ENCODE data around the gene GALNT1. TPM values are rescaled to one million over a fixed set of nuclear protein-coding genes. Genes with fewer than 3 reads are reported as not detected.

Gene GALNT1
- total and polyA plus RNA-seq, 9 of the 15 experiments (the other 6 are each of a cell fraction or from before 2014, with no cell fraction given) = 14.4 to 54.1 (median 36.6) TPM

GRCh38 chr18:35618289-35618688 lies 36.7 kb downstream of the GALNT1 start:
- Histone ChIP-seq H3K4me3 (no peak overlapping the region), H3K9me3 (replicated peaks; ENCODE audit: control insufficient read depth, insufficient read depth, low read depth, low read length) (no peaks in the 10 kb centered on the region), H4K20me1 (replicated peaks; ENCODE audit: control insufficient read depth, insufficient read depth, low read length) (no peaks in the 10 kb centered on the region), H2AFZ (ENCODE audit: low read depth, low read length) (no peak overlapping the region), H3K27me3 (ENCODE audit: control insufficient read depth in 2 of 2, insufficient read depth in 2 of 2, low read length in 2 of 2) (no peaks in the 10 kb centered on the region), H3K4me2 (ENCODE audit: insufficient read depth, low read length) (no peak overlapping the region), H3K79me2 (ENCODE audit: control insufficient read depth, insufficient read depth, low read length) (no peaks in the 10 kb centered on the region), H3K36me3 (ENCODE audit: control insufficient read depth, insufficient read depth, low read length) (no peaks in the 10 kb centered on the region), H3K9me1 (ENCODE audit: control insufficient read depth, insufficient read depth, low read length) (no peaks in the 10 kb centered on the region), H3K9ac (ENCODE audit: insufficient read depth in 1 of 2, low read depth in 2 of 2, low read length in 2 of 2) (no peak overlapping the region), H3K4me1 (replicated peaks in 1 of 2; ENCODE audit: control insufficient read depth in 2 of 2, insufficient read depth in 2 of 2, low read length in 2 of 2) (peaks cover 0 to 15% of the 10 kb centered on the region in 2 experiments; a peak in 3 of 5 replicates), H3K27ac (ENCODE audit: extremely low read depth, low read depth, low read length) (no peak overlapping the region)
- ChIA-PET POLR2A (interaction anchor here (1.1 to 3.8 kb wide), 3 partner anchors 9 to 36 kb away, joined by 3 to 22 read pairs (median 5); no protein-coding TSS in a partner anchor), CTCF (ENCODE audit: low intra/inter-chr PET ratio) (no interaction called here)
- DNase-seq (ENCODE audit: extremely low read depth in 1 of 4, low spot score in 3 of 4) (no peak), ATAC-seq (no peak), FAIRE-seq (no peak)
- in situ Hi-C loops (cut with MboI) = no loop called here
- no peak for TF ChIP-seq TOE1 (IDR thresholded peaks at IDR 0.05; ENCODE audit: borderline replicate concordance)
- TF ChIP-seq TOE1 (CRISPR knock-in tag; IDR thresholded peaks at IDR 0.05; ENCODE audit: borderline replicate concordance, low read depth) = no peak
- no peak for TF ChIP-seq ZNF282 (CRISPR knock-in tag; IDR thresholded peaks at IDR 0.05)
- no peak for TF ChIP-seq TCF3 (CRISPR knock-in tag; IDR thresholded peaks at IDR 0.05)
- no peak for TF ChIP-seq ZFX (CRISPR knock-in tag; IDR thresholded peaks at IDR 0.05)
- no peak for TF ChIP-seq ZNF174 (CRISPR knock-in tag; IDR thresholded peaks at IDR 0.05)
- TF ChIP-seq ZNF175 (CRISPR knock-in tag; IDR thresholded peaks at IDR 0.05; ENCODE audit: low read depth) = no peak
- no peak for TF ChIP-seq MYNN (IDR thresholded peaks at IDR 0.05)
- no peak for TF ChIP-seq MYNN (CRISPR knock-in tag; IDR thresholded peaks at IDR 0.05)
- TF ChIP-seq TBL1XR1 (IDR thresholded peaks at IDR 0.05; ENCODE audit: low read length in 2 of 2) = no peak
- no peak for TF ChIP-seq MTA2 (IDR thresholded peaks at IDR 0.05; ENCODE audit: low read depth)
- TF ChIP-seq HDAC2 (IDR thresholded peaks at IDR 0.05) = no peak
- TF ChIP-seq ZNF75A (CRISPR knock-in tag; IDR thresholded peaks at IDR 0.05) = no peak
- no peak for TF ChIP-seq U2AF2 (optimal IDR thresholded peaks at IDR 0.05; ENCODE audit: low read depth, low read length)
- no peak for TF ChIP-seq ZFP30 (CRISPR knock-in tag; IDR thresholded peaks at IDR 0.05; ENCODE audit: borderline replicate concordance)
- TF ChIP-seq CXXC5 (CRISPR knock-in tag; IDR thresholded peaks at IDR 0.05) = no peak
- no peak for TF ChIP-seq ZNF507 (tag; conservative IDR thresholded peaks at IDR 0.05)
- no TSS peak for BruUV-seq (replicated peaks)
- intact Hi-C loops (cut with micrococcal nuclease) = no loop called here

Measured in K562 (cell line).